Right atrium auricular region (tissue), 2 donors: ENCODE measurements around the gene PLCH2. TPM values are rescaled to one million over a fixed set of nuclear protein-coding genes. Genes with fewer than 3 reads are reported as not detected.

Experiments
- DNase-seq: peaks from one replicate; pipeline ENCODE4 v3.0.0-alpha.2; 2019; ENCODE audit warnings: low spot score
- H3K27ac ChIP-seq, 2 donors: fragments of 200-600 bp; sonication (generic); 1 replicate in 1 of 2; 2 replicates in 1 of 2; pipeline ENCODE4 v1.5.1; 2016 to 2019
- H3K27me3 ChIP-seq, 2 donors: fragments of 200-600 bp; sonication (generic); one replicate each; pipeline versions ENCODE4 v1.5.1 to v1.6.0; 2017 to 2019
- H3K36me3 ChIP-seq: fragments of 200-600 bp; sonication (generic); one replicate; pipeline ENCODE4 v1.5.1; 2016
- H3K4me1 ChIP-seq, 2 donors: fragments of 200-600 bp; sonication (generic); one replicate each; pipeline versions ENCODE4 v1.5.1 to v1.6.0; 2017 to 2019
- H3K4me3 ChIP-seq, 2 donors: fragments of 200-600 bp; sonication (generic); 1 replicate in 1 of 2; 2 replicates in 1 of 2; pipeline ENCODE4 v1.5.1; 2017 to 2019; ENCODE audit warnings: mild to moderate bottlenecking in 1 of 2, moderate library complexity in 1 of 2
- H3K9me3 ChIP-seq, 2 donors: fragments of 200-600 bp; sonication (generic); one replicate each; pipeline ENCODE4 v1.5.1; 2019
- CTCF ChIP-seq, 2 donors: fragments of 200-600 bp; sonication (generic); IDR thresholded peaks; one replicate each; pipeline ENCODE4 v1.5.1; 2019; ENCODE audit warnings: antibody characterized with exemption in 2 of 2
- total RNA-seq, 2 donors: library from RNA; depleted of rRNA; stranded (reverse); fragments of >200 nt; gene quantifications; one replicate each; pipeline ENCODE4 v1.1.0, GENCODE V29; 2016

The PLCH2 gene
- total RNA-seq, 2 donors from 2014 or later = 0.12 TPM; not detected in 1

- no peak overlapping the region for H3K4me3 ChIP-seq
- no peaks in the 10 kb centered on the region for H3K4me1 ChIP-seq
- peaks cover 0 to 5% of the 10 kb centered on the region in 2 donors for H3K9me3 ChIP-seq
- no peaks in the 10 kb centered on the region for H3K27me3 ChIP-seq
- TF ChIP-seq CTCF (IDR thresholded peaks at IDR 0.05) = no peak
- no peaks in the 10 kb centered on the region for H3K36me3 ChIP-seq
- no peak overlapping the region for H3K27ac ChIP-seq
- DNase-seq = no peak
Observed at GRCh38 chr1:2486041-2486440, 10.0 kb downstream of the PLCH2 start.

- DNase-seq = no peak
- no peaks in the 10 kb centered on the region for H3K36me3 ChIP-seq
- H3K4me3 ChIP-seq = no peak overlapping the region
- no peak overlapping the region for H3K27ac ChIP-seq
- no peaks in the 10 kb centered on the region for H3K4me1 ChIP-seq
- no peaks in the 10 kb centered on the region for H3K27me3 ChIP-seq
- TF ChIP-seq CTCF (IDR thresholded peaks at IDR 0.05) = no peak
- H3K9me3 ChIP-seq = peaks cover 0 to 5% of the 10 kb centered on the region in 2 donors
Observed at GRCh38 chr1:2486558-2486957, 10.5 kb downstream of the PLCH2 start.

GRCh38 chr1:2488688-2489087 lies 12.6 kb downstream of the PLCH2 start:
- DNase-seq = no peak
- H3K27me3 ChIP-seq = no peaks in the 10 kb centered on the region
- H3K36me3 ChIP-seq = no peaks in the 10 kb centered on the region
- H3K9me3 ChIP-seq = peaks cover 0 to 5% of the 10 kb centered on the region in 2 donors
- H3K27ac ChIP-seq = no peak overlapping the region
- no peak overlapping the region for H3K4me3 ChIP-seq
- no peaks in the 10 kb centered on the region for H3K4me1 ChIP-seq
- TF ChIP-seq CTCF (IDR thresholded peaks at IDR 0.05) = no peak

GRCh38 chr1:2489615-2490014 lies 13.5 kb downstream of the PLCH2 start:
- peaks cover 0 to 5% of the 10 kb centered on the region in 2 donors for H3K9me3 ChIP-seq
- no peak overlapping the region for H3K27ac ChIP-seq
- DNase-seq = no peak
- no peaks in the 10 kb centered on the region for H3K27me3 ChIP-seq
- TF ChIP-seq CTCF (IDR thresholded peaks at IDR 0.05) = no peak
- no peaks in the 10 kb centered on the region for H3K4me1 ChIP-seq
- no peaks in the 10 kb centered on the region for H3K36me3 ChIP-seq
- no peak overlapping the region for H3K4me3 ChIP-seq

GRCh38 chr1:2492091-2492490 lies 16.0 kb downstream of the PLCH2 start:
- DNase-seq = no peak
- Histone ChIP-seq H3K4me3 (no peak overlapping the region), H3K27ac (no peak overlapping the region), H3K27me3 (no peaks in the 10 kb centered on the region), H3K9me3 (peaks cover 0 to 5% of the 10 kb centered on the region in 2 donors), H3K36me3 (no peaks in the 10 kb centered on the region), H3K4me1 (no peaks in the 10 kb centered on the region)
- TF ChIP-seq CTCF (IDR thresholded peaks at IDR 0.05) = no peak

- Histone ChIP-seq H3K9me3 (peaks cover 0 to 5% of the 10 kb centered on the region in 2 donors), H3K36me3 (no peaks in the 10 kb centered on the region), H3K27me3 (no peaks in the 10 kb centered on the region), H3K4me1 (no peaks in the 10 kb centered on the region), H3K4me3 (no peak overlapping the region), H3K27ac (no peak overlapping the region)
- DNase-seq = no peak
- no peak for TF ChIP-seq CTCF (IDR thresholded peaks at IDR 0.05)
Observed at GRCh38 chr1:2493218-2493617, 17.1 kb downstream of the PLCH2 start.
